H1 (cell line): ENCODE data around the gene WNT11. TPM values are rescaled to one million over a fixed set of nuclear protein-coding genes. Genes with fewer than 3 reads are reported as not detected.

Experiments
- CHD7 ChIP-seq: fragments of 300-600 bp; sonication (generic); IDR thresholded peaks from 2 replicates; pipeline ENCODE4 v1.7.1; 2012; ENCODE audit warnings: low read length, moderate library complexity, mild to moderate bottlenecking, inconsistent platforms; ENCODE audit not compliant: insufficient replicate concordance
- CTCF ChIP-seq, 3 experiments: IDR thresholded peaks; 1 replicate in 2 of 3; 2 replicates in 1 of 3; pipeline versions ENCODE4 v1.5.1 to v1.6.1; 2011; ENCODE audit warnings: low read length in 3 of 3, mild to moderate bottlenecking in 3 of 3, inconsistent platforms in 2 of 3, low read depth in 1 of 3, moderate library complexity in 1 of 3; ENCODE audit not compliant: insufficient read depth in 1 of 3; ENCODE audit errors: control extremely low read depth in 1 of 3
- EZH2 ChIP-seq: fragments of 200-600 bp; sonication (generic); IDR thresholded peaks from 2 replicates; pipeline ENCODE4 v1.7.1; 2012; ENCODE audit warnings: low read depth, mild to moderate bottlenecking, moderate library complexity, low read length, inconsistent platforms; ENCODE audit not compliant: severe bottlenecking
- GABPA ChIP-seq: IDR thresholded peaks from 2 replicates; pipeline ENCODE4 v1.6.1; 2011; ENCODE audit warnings: mild to moderate bottlenecking, low read length, moderate library complexity, borderline replicate concordance; ENCODE audit not compliant: insufficient read depth
- JUN ChIP-seq: IDR thresholded peaks from 2 replicates; pipeline ENCODE4 v1.6.1; 2011; ENCODE audit warnings: low read depth, mild to moderate bottlenecking, improper control_type of control experiment, low read length
- JUND ChIP-seq: IDR thresholded peaks from 2 replicates; pipeline ENCODE4 v1.6.1; 2011; ENCODE audit warnings: mild to moderate bottlenecking, improper control_type of control experiment, low read length
- RAD21 ChIP-seq, 2 experiments: IDR thresholded peaks in 1 of 2; conservative IDR thresholded peaks in 1 of 2; 2 replicates each; pipeline ENCODE4 v1.6.1; 2011; ENCODE audit warnings: low read depth in 2 of 2, low read length in 2 of 2, improper control_type of control experiment in 1 of 2, inconsistent platforms in 1 of 2, mild to moderate bottlenecking in 1 of 2, moderate library complexity in 1 of 2
- SIN3A ChIP-seq, 2 experiments: IDR thresholded peaks in 1 of 2; conservative IDR thresholded peaks in 1 of 2; 2 replicates each; pipeline ENCODE4 v1.6.1; 2011 to 2012; ENCODE audit warnings: low read length in 2 of 2, improper control_type of control experiment in 1 of 2, low read depth in 1 of 2, mild to moderate bottlenecking in 1 of 2
- polyA plus RNA-seq, 7 experiments: library from polyadenylated mRNA; depleted of rRNA in 3 of 7; stranded (reverse) in 5 of 7; unstranded in 2 of 7; fragments of >200 nt in 5 of 7; fragments of 200-250 nt in 2 of 7; gene quantifications; 1 replicate in 5 of 7; 2 replicates in 1 of 7; 4 replicates in 1 of 7; pipeline versions ENCODE4 v1.2.1 to v1.2.3, GENCODE V29; 2011 to 2013; ENCODE audit warnings: missing spikeins in 2 of 7, mixed read lengths in 2 of 7
- total RNA-seq: library from RNA; stranded (reverse); fragmentation: NEBNext Ultra II Directional; extraction: Animal tissue kit (Norgen Biotek cat#: 25700); gene quantifications from 2 replicates; pipeline ENCODE4 v1.2.1, GENCODE V29; 2021

WNT11 gene
- total and polyA plus RNA-seq, 2 of the 8 experiments (the other 6 are each of a cell fraction or from before 2014, with no cell fraction given) = 0.11 to 0.45 TPM

GRCh38 chr11:76181371-76181770 lies 24.9 kb downstream of the WNT11 start (continued):
- no peak for TF ChIP-seq CHD7
- TF ChIP-seq SIN3A (conservative IDR thresholded peaks at IDR 0.05 in 1 of 2, IDR thresholded peaks at IDR 0.05 in 1 of 2; ENCODE audit: low read depth in 1 of 2, low read length in 2 of 2) = no peak
- no peak for TF ChIP-seq JUN
- TF ChIP-seq JUND = no peak
- peak in 1 of 3 experiments; percentile 8; a peak in 1 of 4 replicates for TF ChIP-seq CTCF (IDR thresholded peaks at IDR 0.05; ENCODE audit: control extremely low read depth in 1 of 3, insufficient read depth in 1 of 3, low read depth in 1 of 3, low read length in 3 of 3)
- no peak for TF ChIP-seq GABPA
- peak; percentile 30 to 50; a peak in 3 of 4 replicates for TF ChIP-seq RAD21 (IDR thresholded peaks at IDR 0.05 in 1 of 2, conservative IDR thresholded peaks at IDR 0.05 in 1 of 2; ENCODE audit: low read depth in 2 of 2, low read length in 2 of 2)
- TF ChIP-seq EZH2 = no peak
